Measurements from ENCODE around the gene OSBPL7. TPM values are rescaled to one million over a fixed set of nuclear protein-coding genes. Genes with fewer than 3 reads are reported as not detected.

The OSBPL7 gene
- total RNA-seq, 1 donor from 2014 or later, result 8.4 TPM

- TF ChIP-seq CTCF (conservative IDR thresholded peaks at IDR 0.05; ENCODE audit: low read depth, low read length), result no peak
- H3K4me3 ChIP-seq (ENCODE audit: low read depth, low read length), result no peak overlapping the region
- no peak for DNase-seq (ENCODE audit: low read depth)
Measured at GRCh38 chr17:47811709-47812108, 9.9 kb downstream of the OSBPL7 start.

GRCh38 chr17:47810901-47811635 lies 10.5 kb downstream of the OSBPL7 start:
- no peak for DNase-seq (ENCODE audit: low read depth)
- TF ChIP-seq CTCF (conservative IDR thresholded peaks at IDR 0.05; ENCODE audit: low read depth, low read length), result no peak
- H3K4me3 ChIP-seq (ENCODE audit: low read depth, low read length), result no peak overlapping the region

GRCh38 chr17:47810200-47810821 lies 11.3 kb downstream of the OSBPL7 start:
- H3K4me3 ChIP-seq (ENCODE audit: low read depth, low read length), result no peak overlapping the region
- no peak for TF ChIP-seq CTCF (conservative IDR thresholded peaks at IDR 0.05; ENCODE audit: low read depth, low read length)
- peak; percentile 84 for DNase-seq (ENCODE audit: low read depth)

- no peak for DNase-seq (ENCODE audit: low read depth)
- no peak for TF ChIP-seq CTCF (conservative IDR thresholded peaks at IDR 0.05; ENCODE audit: low read depth, low read length)
- H3K4me3 ChIP-seq (ENCODE audit: low read depth, low read length), result no peak overlapping the region
Measured at GRCh38 chr17:47808830-47809480, 12.6 kb downstream of the OSBPL7 start.

- H3K4me3 ChIP-seq (ENCODE audit: low read depth, low read length), result no peak overlapping the region
- DNase-seq (ENCODE audit: low read depth), result no peak
- TF ChIP-seq CTCF (conservative IDR thresholded peaks at IDR 0.05; ENCODE audit: low read depth, low read length), result no peak
Measured at GRCh38 chr17:47808036-47808829, 13.4 kb downstream of the OSBPL7 start.

GRCh38 chr17:47807421-47807820 lies 14.2 kb downstream of the OSBPL7 start:
- no peak for TF ChIP-seq CTCF (conservative IDR thresholded peaks at IDR 0.05; ENCODE audit: low read depth, low read length)
- DNase-seq (ENCODE audit: low read depth), result no peak

More at GRCh38 chr17:47807421-47807820, 14.2 kb downstream of the OSBPL7 start:
- no peak overlapping the region for H3K4me3 ChIP-seq (ENCODE audit: low read depth, low read length)

Data from epithelial cell of proximal tubule (primary cell).